CD4-positive, alpha-beta T cell treated with Interferon gamma for 1 hour (primary cell): Measurements from ENCODE around the gene SUGCT.
"Not testable (repeated sequence)": the region's sequence is repeated elsewhere in the genome, so short reads cannot be mapped to it uniquely, and the experiment has no call there.

Experiments
- DNase-seq: peaks from one replicate; pipeline ENCODE4 v3.0.0-alpha.2; 2020

The SUGCT gene

GRCh38 chr7:40141916-40142315 lies 7.1 kb downstream of the SUGCT start:
- not testable (repeated sequence) for DNase-seq

DNA sequence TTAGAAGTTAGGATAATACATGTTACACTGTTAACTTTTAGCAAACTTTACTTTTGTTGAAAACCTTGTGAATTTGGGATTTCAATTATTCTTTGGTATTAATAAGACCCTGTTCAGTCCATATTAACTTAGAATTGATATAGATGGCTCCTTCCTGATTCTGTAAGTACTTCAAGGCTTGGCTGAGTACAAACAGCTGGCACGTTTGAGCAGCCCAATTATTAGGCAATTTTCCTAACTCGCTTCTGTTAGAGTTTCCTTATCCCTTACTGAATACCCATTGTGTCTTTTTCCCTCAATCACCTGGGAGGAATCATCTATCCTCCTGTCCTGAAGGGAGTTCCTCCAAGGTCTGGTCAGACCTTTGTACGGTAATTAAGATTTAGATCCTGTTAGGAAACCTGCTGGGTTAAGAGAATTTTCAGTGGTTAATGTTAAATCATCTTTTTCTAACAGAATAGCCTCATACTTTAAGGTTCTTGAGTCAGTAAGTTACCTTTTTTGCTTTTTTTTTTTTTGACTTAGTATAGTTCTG lies 10.9 kb downstream of the SUGCT start:
- DNase-seq = not testable (repeated sequence)

GRCh38 chr7:40147371-40148246 lies 12.8 kb downstream of the SUGCT start:
- no peak for DNase-seq

DNA sequence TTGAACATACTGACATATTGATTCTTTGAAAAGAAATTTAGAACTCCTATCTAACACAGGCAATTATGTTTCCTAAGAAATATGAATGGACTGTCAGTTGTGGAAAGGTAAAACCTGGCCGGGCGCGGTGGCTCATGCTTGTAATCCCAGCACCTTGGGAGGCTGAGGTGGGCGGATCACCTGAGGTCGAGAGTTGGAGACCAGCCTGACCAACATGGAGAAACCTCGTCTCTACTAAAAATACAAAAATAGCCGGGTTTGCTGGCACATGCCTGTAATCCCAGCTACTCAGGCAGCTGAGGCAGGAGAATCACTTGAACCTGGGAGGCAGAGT lies 13.4 kb downstream of the SUGCT start:
- not testable (repeated sequence) for DNase-seq

GRCh38 chr7:40148671-40149070 lies 13.9 kb downstream of the SUGCT start:
- no peak for DNase-seq

DNA sequence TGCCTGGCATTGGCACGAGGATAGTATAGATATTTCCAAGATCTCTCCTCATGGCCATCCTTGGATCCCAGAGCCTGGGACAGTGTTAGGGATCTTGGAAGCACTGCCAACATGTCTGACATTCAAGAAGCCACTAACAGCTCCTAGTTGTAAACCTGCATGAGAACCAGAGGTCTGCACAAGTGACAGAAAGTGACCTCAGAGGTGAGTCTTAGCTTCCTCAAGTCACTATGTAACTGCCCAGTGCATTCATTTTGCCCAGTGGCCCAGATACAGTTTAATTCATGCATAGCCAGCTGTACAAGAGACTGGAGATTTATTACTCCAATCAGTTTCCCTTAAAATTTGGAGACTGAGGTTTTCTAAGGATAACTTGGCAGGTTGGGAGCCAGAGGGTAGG lies 16.7 kb downstream of the SUGCT start:
- DNase-seq = no peak

- DNase-seq = no peak
These were observed 22.2 kb downstream of the SUGCT start for GRCh38 chr7:40156988-40157387.

DNA sequence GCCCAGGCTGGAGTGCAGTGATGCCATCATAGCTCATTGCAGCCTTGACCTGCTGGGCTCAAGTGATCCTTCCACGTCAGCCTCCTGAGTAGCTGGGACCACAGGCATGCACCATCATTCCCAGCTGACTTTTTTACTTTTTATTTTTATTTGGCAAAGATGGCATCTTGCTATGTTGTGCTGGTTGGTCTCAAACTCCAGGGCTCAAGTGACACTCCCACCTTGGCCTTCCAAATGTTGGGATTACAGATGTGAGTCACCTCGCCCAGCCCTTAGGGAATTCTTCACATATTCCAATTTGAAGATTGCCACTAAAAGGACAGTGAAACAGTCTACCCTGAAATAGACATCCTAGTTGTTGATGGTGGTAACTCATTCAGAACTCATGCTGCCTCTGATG lies 27.7 kb downstream of the SUGCT start:
- DNase-seq = no peak

DNA sequence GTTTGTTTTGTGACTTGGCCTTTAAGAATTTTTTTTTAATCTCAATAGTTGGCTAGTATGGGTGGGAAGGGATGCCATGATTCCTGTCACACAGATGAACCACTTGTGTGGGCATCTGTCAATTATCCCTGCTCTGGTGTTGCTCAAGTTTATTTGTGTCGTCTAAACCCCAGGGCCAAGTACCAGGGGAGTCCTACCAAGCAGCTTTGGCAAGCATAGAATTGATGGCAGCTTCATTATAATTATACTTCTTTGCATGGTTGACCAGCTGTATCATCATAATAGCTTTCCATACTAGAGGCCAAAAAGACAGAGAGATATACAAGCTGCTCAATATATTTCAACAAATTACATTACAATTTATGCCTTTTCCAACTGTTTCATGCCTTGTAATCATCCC lies 30.4 kb downstream of the SUGCT start:
- DNase-seq = no peak

DNA sequence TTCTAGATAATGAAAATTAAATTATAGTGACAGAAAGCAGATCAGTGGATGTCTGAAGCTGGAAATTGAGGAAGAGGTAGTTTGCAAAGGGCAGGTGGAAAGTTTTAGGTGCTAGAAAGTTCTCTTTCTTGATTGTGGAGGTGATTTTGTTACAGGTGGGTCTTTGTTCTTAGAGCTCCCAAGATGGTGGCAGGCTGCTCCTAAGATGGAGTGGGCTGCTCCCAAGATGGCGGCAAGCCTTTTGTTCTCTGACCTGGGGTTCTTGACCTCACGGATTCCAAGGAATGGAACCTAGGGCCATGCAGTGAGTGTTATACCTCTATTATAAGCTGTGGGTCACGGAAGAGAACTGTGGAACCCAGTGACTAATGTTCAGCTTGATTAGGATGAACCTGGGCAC lies 32.5 kb downstream of the SUGCT start:
- no peak for DNase-seq

DNA sequence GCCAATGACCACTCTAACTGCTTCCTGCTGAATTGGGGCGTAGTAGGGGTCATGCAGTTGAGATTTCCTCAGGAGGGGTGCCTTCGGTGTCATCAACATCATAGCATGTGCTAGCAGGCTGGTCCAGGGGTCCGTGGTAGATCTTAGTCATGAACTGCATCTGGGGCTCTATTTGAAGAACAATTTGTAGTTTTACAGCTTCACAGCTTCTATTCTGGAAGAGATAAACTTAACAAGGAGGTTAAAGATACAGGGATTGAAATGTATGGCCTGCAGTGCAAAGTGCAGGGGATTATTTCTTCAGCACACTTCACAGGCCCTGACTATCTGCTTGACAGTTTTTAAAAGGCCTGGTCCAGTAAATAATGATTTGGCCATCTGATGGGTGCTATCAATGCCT lies 33.5 kb downstream of the SUGCT start:
- DNase-seq = not testable (repeated sequence)

DNA sequence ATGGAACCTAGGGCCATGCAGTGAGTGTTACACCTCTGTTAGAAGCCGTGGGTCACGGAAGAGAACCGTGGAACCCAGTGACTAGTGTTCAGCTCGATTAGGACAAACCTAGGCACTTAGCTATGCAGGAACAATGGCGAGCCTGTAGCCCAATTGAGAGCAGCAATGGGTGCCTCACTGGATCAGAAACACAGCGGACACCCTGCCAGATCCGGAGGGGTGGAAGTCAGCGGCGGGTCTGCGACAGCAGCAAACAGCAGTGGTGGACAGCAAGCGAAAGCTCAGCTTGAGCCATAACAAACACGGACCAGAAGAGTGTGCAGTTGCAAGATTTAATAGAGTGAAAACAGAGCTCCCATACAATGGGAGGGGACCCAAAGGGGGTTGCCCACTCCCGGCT lies 38.3 kb downstream of the SUGCT start:
- DNase-seq = not testable (repeated sequence)

DNA sequence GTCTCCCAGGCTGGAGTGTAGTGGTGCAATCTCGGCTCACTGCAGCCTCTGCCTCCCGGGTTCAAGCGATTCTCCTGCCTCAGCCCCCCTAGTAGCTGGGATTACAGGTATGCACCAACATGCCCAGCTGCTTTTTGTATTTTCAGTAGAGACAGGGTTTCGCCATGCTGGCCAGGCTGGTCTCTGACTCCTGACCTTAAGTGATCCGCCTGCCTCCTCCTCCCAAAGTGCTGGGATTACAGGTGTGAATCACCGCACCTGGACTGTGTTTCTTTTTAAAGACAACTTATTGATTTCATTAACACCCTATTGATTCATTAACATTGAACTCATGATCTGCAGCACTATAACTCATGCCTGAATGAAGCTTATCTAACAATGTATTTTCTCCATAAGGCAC lies 40.5 kb downstream of the SUGCT start:
- not testable (repeated sequence) for DNase-seq

DNA sequence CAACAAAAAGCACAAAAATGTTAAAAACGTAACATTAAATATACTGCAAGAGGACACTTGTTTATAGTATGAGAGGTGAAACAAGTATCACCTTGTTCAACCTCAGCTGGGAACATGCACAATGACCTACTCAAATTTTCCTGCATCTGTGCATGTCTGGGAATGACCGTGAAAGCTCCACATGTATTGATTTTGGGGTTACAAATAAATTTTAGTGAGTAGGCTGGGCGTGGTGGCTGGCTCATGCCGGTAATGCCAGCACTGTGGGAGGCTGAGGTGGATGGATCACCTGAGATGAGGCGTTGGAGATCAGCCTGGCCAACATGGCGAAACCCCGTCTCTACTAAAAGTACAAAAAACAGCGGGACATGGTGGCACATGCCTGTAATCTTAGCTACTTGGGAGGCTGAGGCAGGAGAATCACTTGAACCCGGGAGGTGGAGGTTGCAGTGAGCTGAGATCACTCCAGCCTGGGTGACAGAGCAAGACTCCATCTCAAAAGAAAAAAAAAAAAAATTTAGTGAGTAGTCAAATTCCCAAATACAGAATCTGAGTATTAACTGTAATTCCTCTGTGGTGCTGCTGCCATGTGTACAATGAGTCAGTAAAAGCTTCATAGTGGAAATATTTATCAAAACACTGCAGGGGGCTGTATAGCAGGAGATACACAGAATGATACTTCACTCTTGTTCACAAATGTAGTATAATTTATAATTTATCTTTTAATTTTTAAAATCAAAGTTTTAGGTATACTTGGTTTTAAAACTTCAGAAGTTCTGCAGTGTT lies 41.1 kb downstream of the SUGCT start:
- no peak for DNase-seq

- DNase-seq = no peak
These were observed 42.3 kb downstream of the SUGCT start for GRCh38 chr7:40177071-40177470.

DNA sequence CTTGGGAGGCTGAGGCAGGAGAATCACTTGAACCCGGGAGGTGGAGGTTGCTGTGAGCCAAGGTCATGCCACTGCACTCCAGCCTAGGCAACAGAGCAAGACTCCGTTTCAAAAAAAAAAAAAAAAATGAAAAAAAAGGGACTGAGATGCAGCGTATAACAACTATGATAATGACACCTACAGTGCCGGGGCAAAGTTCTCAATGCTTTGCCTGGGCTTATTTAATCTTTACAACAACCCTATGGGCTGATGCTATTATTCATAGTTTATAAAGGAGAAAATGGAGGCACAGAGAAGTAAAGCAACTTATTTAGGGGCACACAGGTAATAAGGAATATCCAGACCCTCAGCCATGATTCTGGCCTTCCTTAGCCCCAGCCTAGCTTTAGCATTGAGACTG lies 47.6 kb downstream of the SUGCT start:
- no peak for DNase-seq

GRCh38 chr7:40186586-40186985 lies 51.8 kb downstream of the SUGCT start:
- no peak for DNase-seq

GRCh38 chr7:40192036-40192435 lies 57.2 kb downstream of the SUGCT start:
- no peak for DNase-seq

- DNase-seq = no peak
These were observed 59.9 kb downstream of the SUGCT start for GRCh38 chr7:40194745-40195144.

GRCh38 chr7:40197527-40197926 lies 62.7 kb downstream of the SUGCT start:
- DNase-seq = no peak

DNA sequence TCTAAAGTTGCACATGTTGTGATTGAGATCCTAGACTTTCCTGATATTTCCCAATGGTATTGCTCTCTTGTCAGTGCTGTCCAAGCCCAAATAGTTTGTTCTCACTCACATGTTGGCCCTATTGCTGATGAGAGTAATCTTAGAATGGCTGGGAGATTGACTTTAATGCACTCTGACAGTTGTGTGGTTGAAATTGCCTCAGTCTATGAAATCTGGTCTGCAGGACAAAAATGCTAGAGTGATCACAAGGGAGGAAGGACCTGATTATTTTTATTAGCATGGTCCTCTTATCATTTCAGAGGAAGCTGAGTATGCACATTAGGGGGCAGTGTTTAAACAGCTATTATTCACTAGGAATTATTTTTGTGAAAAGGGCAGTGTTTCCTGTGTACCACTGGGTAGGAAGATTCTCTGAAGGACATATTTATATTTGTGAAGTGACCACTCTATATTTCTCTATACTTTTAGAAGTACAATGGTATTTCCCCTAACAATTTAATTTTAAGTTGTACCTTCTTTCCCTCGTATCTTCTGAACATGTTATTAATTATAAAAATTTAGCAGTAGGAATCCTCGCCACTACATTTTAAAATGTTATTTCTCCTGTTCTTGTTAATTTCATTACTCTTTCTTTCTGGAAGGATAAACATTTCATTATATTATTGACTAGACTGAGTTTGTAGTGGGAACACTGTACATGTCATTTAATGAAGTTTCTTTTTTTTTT lies 64.4 kb downstream of the SUGCT start:
- DNase-seq = no peak

DNA sequence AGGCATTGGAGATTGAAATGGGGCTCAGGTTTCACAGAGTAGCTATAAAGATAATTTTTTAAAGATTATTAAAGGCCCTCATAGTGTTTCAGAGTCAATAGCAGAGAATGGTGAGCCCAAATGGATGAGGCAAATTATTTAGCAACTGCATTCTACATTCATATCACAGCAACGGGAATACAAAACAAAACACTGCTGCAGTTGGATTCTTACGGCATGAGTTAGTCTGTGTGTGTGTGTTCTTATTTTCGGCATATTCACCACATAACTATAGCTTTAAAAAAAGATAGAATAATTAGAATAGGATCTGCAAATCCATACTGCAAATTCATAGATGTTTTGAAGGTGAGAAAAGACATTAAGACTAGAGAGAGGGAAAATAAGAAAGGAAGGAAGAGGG lies 66.0 kb downstream of the SUGCT start:
- no peak for DNase-seq

GRCh38 chr7:40202851-40203250 lies 68.0 kb downstream of the SUGCT start:
- DNase-seq = no peak
